Kidney epithelial cell (primary cell): ENCODE results near the gene TSPAN31. TPM values are rescaled to one million over a fixed set of nuclear protein-coding genes. Genes with fewer than 3 reads are reported as not detected.

Experiments
- DNase-seq: peaks from one replicate; pipeline ENCODE4 v3.0.0-alpha.2; 2010; ENCODE audit warnings: low read depth
- H3K27me3 ChIP-seq: 2 replicates; pipeline ENCODE4 v1.6.0; 2011; ENCODE audit warnings: low read length; ENCODE audit not compliant: control insufficient read depth, insufficient read depth
- H3K36me3 ChIP-seq: 2 replicates; pipeline ENCODE4 v1.5.1; 2011; ENCODE audit warnings: low read length; ENCODE audit not compliant: control insufficient read depth, insufficient read depth
- H3K4me3 ChIP-seq: 2 replicates; pipeline ENCODE4 v1.5.1; 2011; ENCODE audit warnings: low read depth, mild to moderate bottlenecking, control low read depth, low read length
- total RNA-seq: library from RNA; depleted of rRNA; stranded (reverse); fragments of >200 nt; gene quantifications from 2 replicates; pipeline ENCODE4 v1.2.3, GENCODE V29; 2015
- TF ChIP-seq, protein P1 (sequence below): IDR thresholded peaks from 2 replicates; pipeline ENCODE4 v1.5.1; 2011; ENCODE audit warnings: mild to moderate bottlenecking, moderate library complexity, low read length, control low read depth, inconsistent platforms; ENCODE audit not compliant: insufficient read depth, poor library complexity, severe bottlenecking

TSPAN31 gene
- total RNA-seq, 1 donor from 2014 or later, result 77.1 TPM

DNA sequence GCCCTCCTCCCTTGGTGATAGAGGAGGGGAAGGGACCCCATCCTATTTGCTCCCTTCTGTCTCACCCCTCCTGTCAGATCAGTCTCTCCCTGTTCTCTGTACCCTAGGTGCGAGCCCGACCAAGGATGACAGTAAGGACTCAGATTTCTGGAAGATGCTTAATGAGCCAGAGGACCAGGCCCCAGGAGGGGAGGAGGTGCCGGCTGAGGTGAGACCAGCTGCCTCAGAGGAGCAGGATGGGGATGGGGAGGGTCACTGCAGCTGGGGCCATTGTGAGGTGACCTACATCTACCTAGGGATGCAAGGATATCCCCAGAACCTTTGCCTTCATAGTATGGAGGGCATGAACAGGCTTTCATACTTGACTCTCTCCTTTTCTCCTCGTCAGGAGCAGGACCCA, 28.5 kb upstream of the TSPAN31 start:
- Histone ChIP-seq H3K4me3 (no peak overlapping the region), H3K36me3 (peaks cover 2% of the 10 kb centered on the region), H3K27me3 (no peaks in the 10 kb centered on the region)
- DNase-seq, result no peak
- TF ChIP-seq, protein P1, sequence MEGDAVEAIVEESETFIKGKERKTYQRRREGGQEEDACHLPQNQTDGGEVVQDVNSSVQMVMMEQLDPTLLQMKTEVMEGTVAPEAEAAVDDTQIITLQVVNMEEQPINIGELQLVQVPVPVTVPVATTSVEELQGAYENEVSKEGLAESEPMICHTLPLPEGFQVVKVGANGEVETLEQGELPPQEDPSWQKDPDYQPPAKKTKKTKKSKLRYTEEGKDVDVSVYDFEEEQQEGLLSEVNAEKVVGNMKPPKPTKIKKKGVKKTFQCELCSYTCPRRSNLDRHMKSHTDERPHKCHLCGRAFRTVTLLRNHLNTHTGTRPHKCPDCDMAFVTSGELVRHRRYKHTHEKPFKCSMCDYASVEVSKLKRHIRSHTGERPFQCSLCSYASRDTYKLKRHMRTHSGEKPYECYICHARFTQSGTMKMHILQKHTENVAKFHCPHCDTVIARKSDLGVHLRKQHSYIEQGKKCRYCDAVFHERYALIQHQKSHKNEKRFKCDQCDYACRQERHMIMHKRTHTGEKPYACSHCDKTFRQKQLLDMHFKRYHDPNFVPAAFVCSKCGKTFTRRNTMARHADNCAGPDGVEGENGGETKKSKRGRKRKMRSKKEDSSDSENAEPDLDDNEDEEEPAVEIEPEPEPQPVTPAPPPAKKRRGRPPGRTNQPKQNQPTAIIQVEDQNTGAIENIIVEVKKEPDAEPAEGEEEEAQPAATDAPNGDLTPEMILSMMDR, result no peak

DNA sequence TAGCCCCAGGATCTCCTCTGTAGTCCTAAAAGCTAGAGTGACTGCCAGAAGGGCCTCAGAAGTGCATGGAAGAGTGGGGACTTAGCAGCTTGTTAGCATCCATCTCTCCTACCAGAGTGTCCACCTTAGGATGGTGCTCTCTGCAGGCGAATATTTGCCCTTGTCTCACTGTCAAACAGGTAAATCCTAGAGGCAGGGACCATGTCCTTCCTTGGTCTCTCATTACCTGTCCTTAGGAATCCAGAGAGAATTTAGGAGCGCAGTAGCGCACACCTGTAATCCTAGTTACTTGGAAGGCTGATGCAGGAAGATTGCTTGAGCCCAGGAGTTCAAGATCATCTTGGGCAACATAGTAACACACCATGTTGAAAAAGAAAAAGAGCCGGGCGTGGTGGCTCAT, 27.7 kb upstream of the TSPAN31 start:
- H3K4me3 ChIP-seq, result no peak overlapping the region
- H3K27me3 ChIP-seq, result no peaks in the 10 kb centered on the region
- H3K36me3 ChIP-seq, result peaks cover 2% of the 10 kb centered on the region
- TF ChIP-seq, protein P1, result no peak
- no peak for DNase-seq

DNA sequence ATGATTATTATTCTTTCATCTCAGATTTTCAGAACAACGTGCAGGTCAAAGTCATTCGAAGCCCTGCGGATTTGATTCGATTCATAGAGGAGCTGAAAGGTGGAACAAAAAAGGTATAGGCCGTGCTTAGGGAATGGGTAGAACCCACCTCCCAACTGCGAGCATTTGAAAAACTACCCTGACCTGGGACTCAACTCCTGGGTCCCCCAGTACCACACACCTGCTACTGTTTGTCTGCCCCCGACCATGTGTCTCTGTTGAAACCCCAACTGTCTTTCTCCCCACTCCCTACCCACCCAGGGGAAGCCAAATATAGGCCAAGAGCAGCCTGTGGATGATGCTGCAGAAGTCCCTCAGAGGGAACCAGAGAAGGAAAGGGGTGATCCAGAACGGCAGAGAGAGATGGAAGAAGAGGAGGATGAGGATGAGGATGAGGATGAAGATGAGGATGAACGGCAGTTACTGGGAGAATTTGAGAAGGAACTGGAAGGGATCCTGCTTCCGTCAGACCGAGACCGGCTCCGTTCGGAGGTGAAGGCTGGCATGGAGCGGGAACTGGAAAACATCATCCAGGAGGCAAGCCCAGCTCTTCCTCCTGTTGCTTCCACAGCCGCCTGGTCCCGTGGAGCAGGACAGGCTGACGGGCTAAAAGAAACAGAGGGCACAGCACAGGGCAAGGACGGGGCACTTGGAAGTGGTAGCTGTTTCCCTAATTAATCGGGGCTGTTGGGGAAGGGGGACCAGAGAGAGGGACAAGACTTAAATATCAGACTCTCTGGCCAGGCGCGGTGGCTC, 26.8 kb upstream of the TSPAN31 start:
- H3K36me3 ChIP-seq, result peaks cover 2% of the 10 kb centered on the region
- TF ChIP-seq, protein P1, result no peak
- no peaks in the 10 kb centered on the region for H3K27me3 ChIP-seq
- H3K4me3 ChIP-seq, result no peak overlapping the region
- no peak for DNase-seq

DNA sequence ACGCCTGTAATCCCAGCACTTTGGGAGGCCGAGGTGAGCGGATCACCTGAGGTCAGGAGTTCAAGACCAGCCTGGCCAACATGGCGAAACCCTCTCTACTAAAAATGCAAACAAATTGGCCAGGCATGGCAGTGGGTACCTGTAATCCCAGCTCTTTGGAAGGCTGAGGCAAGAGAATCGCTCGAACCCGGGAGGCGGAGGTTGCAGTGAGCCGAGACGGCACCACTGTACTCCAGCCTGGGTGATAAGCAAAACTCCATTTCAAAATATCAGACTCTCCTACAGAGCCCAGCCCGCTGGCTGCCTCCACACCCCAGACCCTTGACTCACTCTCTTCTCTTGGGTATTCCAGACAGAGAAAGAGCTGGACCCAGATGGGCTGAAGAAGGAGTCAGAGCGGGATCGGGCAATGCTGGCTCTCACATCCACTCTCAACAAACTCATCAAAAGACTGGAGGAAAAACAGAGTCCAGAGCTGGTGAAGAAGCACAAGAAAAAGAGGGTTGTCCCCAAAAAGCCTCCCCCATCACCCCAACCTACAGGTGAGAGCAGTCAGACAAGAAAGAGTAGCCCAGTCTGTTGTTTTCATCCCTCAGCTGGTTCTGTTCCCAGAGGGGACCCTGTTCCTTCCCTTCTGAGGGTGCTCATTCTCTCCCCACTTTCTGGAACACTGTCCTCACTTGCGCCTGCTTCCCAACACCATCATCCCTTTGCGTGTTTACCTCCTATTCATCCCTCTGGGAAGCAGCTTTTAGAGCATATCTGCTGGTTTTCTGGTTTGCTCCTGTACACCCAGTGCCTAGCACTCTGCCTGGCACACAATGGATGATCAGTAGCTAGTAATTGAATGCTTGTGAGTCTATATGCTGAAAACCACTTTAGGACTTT, 26.0 kb upstream of the TSPAN31 start:
- TF ChIP-seq, protein P1, result no peak
- H3K27me3 ChIP-seq, result peaks cover 2% of the 10 kb centered on the region
- DNase-seq, result no peak
- no peak overlapping the region for H3K4me3 ChIP-seq
- H3K36me3 ChIP-seq, result peaks cover 2% of the 10 kb centered on the region

DNA sequence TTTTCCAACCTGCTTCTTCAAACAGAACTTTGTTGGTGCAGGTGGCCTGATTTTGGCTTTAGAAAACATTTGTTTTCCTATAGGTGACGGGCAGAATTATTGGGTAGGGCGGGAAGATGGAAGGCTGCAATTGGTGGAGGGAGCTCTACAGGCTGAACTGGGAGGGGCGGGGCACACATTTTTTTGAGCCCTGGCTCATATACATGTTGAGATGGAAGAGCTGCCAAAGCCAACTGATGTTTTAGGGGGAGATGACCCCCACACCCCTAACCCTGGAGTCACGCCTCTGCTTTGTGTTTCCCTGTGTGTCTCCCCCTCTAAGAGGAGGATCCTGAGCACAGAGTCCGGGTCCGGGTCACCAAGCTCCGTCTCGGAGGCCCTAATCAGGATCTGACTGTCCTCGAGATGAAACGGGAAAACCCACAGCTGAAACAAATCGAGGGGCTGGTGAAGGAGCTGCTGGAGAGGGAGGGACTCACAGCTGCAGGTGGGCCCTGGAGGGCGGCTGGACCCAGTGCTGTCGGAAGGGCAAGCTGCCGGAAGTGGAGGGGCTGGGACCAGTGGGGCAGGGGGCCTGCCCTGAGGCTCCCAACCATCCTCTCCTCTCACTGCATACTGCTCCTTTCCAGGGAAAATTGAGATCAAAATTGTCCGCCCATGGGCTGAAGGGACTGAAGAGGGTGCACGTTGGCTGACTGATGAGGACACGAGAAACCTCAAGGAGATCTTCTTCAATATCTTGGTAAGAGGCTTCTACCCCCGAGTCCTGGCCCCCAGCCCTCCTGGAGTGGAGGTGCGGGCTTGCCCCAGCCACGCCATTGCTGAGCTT, 24.8 kb upstream of the TSPAN31 start:
- TF ChIP-seq, protein P1, result no peak
- no peak for DNase-seq
- H3K4me3 ChIP-seq, result no peak overlapping the region
- peaks cover 9% of the 10 kb centered on the region for H3K27me3 ChIP-seq
- peaks cover 2% of the 10 kb centered on the region for H3K36me3 ChIP-seq
